ENCODE data around the gene CPM.
A peak's percentile ranks its signal among the peaks of the same experiment; 100 is the strongest.

CPM gene

DNA sequence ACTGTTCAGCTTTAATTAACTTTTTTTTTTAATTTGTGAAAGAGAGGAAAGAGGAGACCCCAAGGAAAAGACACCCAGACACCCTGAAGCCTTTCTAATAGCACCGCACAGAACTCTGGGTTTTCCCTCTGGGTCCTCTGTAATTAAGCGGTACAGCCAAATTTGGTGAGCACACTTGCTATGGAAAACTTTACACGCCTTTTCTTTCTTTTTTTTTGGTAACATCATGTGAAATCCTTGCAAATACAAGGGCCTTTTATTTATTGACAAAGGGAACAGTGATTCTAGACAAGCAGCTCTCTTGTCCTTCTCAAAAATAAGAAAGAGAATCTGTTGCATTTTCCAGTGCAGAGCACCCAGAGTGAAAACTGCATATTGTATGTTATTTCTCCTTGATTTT, 44.4 kb upstream of the CPM start:
- TF ChIP-seq, protein P1, sequence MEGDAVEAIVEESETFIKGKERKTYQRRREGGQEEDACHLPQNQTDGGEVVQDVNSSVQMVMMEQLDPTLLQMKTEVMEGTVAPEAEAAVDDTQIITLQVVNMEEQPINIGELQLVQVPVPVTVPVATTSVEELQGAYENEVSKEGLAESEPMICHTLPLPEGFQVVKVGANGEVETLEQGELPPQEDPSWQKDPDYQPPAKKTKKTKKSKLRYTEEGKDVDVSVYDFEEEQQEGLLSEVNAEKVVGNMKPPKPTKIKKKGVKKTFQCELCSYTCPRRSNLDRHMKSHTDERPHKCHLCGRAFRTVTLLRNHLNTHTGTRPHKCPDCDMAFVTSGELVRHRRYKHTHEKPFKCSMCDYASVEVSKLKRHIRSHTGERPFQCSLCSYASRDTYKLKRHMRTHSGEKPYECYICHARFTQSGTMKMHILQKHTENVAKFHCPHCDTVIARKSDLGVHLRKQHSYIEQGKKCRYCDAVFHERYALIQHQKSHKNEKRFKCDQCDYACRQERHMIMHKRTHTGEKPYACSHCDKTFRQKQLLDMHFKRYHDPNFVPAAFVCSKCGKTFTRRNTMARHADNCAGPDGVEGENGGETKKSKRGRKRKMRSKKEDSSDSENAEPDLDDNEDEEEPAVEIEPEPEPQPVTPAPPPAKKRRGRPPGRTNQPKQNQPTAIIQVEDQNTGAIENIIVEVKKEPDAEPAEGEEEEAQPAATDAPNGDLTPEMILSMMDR (IDR thresholded peaks at IDR 0.05; ENCODE audit: unreplicated experiment in 3 of 3): no peak
- Mint-ChIP-seq H3K27me3 (ENCODE audit: low read depth) (peaks cover 3% of the 10 kb centered on the region), H3K27ac (peak overlapping the region; percentile 76 to 91 (median 90)), H3K4me1 (peaks cover 20% of the 10 kb centered on the region), H3K4me3 (no peak overlapping the region), H3K36me3 (ENCODE audit: low read depth) (no peaks in the 10 kb centered on the region), H3K9me3 (peaks cover 2% of the 10 kb centered on the region)

DNA sequence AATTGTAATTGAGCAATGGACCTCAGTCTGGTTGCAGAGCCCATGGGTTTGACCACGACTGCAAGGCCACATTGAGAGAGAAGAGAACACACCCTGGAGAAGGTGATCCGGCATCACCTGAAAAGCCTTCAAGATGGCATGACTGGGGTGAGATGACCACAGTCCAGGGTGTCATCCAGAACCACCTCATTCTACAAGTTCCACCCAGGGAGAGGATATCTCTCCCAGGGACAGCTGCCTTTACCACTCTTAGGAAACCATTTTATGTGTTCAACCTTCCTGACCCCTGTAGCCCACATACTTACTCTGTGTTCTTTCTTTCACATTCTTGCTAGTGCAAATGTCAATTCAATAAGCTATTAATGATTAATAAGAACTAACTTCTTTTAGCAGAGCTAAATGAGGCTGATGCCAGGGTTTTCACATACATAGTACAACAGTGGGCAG, 43.4 kb upstream of the CPM start:
- peak overlapping the region; percentile 76 to 91 (median 90) for H3K27ac Mint-ChIP-seq

DNA sequence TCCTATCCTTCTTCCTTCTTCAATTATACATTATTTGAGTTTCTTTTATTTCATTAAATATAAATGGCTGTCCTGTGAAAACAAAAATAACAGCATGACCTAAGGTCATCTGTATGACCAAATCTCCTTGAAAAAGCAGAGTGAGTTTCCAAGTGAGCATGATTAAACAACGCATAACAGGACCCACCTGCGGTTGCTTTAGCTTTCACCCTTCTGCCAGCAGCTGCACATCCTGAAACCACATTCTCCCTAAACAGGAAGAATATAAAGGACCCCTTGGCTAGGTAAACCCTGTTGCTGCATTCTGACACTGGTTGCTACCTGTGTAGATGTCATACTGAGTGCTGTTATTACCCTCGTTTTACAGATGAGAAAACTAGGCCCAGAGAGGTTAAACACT, 42.8 kb upstream of the CPM start:
- H3K27ac Mint-ChIP-seq: peak overlapping the region in 2 of 3 experiments; percentile 17 to 64
- no peak overlapping the region for H3K4me3 Mint-ChIP-seq
- TF ChIP-seq, protein P1 (IDR thresholded peaks at IDR 0.05; ENCODE audit: unreplicated experiment in 3 of 3): no peak
- H3K4me1 Mint-ChIP-seq: peaks cover 20% of the 10 kb centered on the region
- no peaks in the 10 kb centered on the region for H3K36me3 Mint-ChIP-seq (ENCODE audit: low read depth)
- H3K27me3 Mint-ChIP-seq (ENCODE audit: low read depth): peaks cover 3% of the 10 kb centered on the region
- peaks cover 2% of the 10 kb centered on the region for H3K9me3 Mint-ChIP-seq

More for the DNA sequence above, 43.4 kb upstream of the CPM start:
- H3K36me3 Mint-ChIP-seq (ENCODE audit: low read depth): no peaks in the 10 kb centered on the region
- no peak overlapping the region for H3K4me3 Mint-ChIP-seq
- peaks cover 2% of the 10 kb centered on the region for H3K9me3 Mint-ChIP-seq
- H3K4me1 Mint-ChIP-seq: peaks cover 20% of the 10 kb centered on the region
- H3K27me3 Mint-ChIP-seq (ENCODE audit: low read depth): peaks cover 3% of the 10 kb centered on the region
- TF ChIP-seq, protein P1 (IDR thresholded peaks at IDR 0.05; ENCODE audit: unreplicated experiment in 3 of 3): no peak

DNA sequence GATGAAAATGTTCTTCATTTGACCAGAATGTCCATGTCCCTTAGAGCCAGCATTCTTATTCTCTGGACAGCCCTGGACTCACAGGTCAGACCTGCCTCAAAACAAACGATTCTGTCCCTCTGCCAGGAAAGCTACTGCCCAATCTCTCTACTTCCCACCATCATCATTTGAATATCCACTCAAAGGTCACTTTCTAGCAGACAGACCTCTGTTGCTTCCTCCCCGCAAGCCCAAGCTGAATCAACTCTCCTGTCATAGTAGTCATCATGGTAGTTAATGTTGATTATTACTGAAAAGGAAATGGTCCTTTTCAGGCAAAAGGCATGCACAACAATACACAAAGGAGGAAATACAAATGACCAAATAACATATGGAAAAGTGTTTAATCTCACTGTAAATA, 39.6 kb upstream of the CPM start:
- TF ChIP-seq, protein P1 (IDR thresholded peaks at IDR 0.05; ENCODE audit: unreplicated experiment in 3 of 3): no peak
- peak overlapping the region in 1 of 3 experiments; percentile 30 for H3K27ac Mint-ChIP-seq
- no peak overlapping the region for H3K4me3 Mint-ChIP-seq
- H3K36me3 Mint-ChIP-seq (ENCODE audit: low read depth): no peaks in the 10 kb centered on the region
- no peaks in the 10 kb centered on the region for H3K9me3 Mint-ChIP-seq
- H3K27me3 Mint-ChIP-seq (ENCODE audit: low read depth): no peaks in the 10 kb centered on the region
- H3K4me1 Mint-ChIP-seq: peaks cover 9% of the 10 kb centered on the region

DNA sequence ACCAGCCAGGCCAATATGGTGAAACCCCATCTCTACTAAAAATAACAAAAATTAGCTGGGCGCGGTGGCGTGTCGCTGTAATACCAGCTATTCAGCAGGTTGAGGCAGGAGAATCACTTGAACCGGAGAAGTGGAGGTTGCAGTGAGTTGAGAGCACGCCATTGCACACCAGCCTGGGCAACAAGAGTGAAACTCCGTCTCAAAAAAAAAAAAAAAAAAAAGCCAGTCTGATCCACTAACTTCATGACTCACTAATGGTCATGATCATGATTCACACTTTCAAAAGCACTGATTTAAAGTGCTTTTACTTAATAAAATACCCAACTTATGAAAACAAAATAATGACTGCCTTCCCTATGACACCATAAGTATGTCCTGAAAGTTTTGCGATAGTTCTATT, 38.4 kb upstream of the CPM start:
- Mint-ChIP-seq H3K27ac (no peak overlapping the region), H3K27me3 (ENCODE audit: low read depth) (no peaks in the 10 kb centered on the region)

DNA sequence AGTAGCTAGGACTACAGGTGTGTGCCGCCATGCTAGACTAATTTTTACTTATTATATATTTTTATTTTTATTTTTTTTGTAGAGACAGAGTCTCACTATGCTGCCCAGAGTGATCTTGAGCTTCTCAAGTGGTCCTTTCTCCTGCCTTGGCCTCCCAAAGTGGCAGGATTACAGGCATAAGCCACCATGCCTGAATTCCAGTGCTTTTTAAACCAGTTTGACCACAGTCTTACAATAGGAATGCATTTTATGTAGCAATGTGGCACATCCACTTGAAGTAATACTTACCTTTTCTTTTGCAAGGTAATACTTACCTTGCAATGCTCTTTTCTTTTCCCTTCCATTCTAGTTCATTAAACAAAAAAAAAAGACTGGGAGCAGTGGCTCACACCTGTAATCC, 38.0 kb upstream of the CPM start:
- no peaks in the 10 kb centered on the region for H3K9me3 Mint-ChIP-seq
- no peaks in the 10 kb centered on the region for H3K27me3 Mint-ChIP-seq (ENCODE audit: low read depth)
- TF ChIP-seq, protein P1 (IDR thresholded peaks at IDR 0.05; ENCODE audit: unreplicated experiment in 3 of 3): no peak
- no peaks in the 10 kb centered on the region for H3K36me3 Mint-ChIP-seq (ENCODE audit: low read depth)
- H3K4me1 Mint-ChIP-seq: no peaks in the 10 kb centered on the region
- no peak overlapping the region for H3K27ac Mint-ChIP-seq
- H3K4me3 Mint-ChIP-seq: no peak overlapping the region

More for the DNA sequence above, 38.4 kb upstream of the CPM start:
- Mint-ChIP-seq H3K9me3 (no peaks in the 10 kb centered on the region), H3K4me3 (no peak overlapping the region), H3K36me3 (ENCODE audit: low read depth) (no peaks in the 10 kb centered on the region), H3K4me1 (peaks cover 1% of the 10 kb centered on the region)
- TF ChIP-seq, protein P1 (IDR thresholded peaks at IDR 0.05; ENCODE audit: unreplicated experiment in 3 of 3): no peak

All from nephron (organoid).